ENCODE data around the gene NETO1.

DNA sequence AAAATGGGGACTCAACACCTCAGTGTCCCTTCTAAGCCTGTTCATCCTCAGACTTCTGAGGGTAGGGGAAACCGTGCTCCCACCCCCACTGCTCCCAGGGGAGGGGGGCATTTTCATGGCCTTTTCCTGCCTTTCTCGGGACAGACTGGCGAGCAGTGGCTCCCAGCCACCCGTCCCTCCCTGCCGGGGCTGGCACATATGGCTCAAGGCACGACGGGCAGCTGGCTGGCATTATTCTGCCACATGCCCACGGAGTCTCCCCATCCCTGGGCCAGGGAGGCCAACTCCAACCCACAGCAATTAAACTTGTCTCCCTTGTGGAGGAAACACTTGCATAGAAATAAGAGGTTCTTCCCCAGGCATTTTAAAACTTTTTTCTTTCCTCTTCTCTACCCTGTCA, 175.2 kb downstream of the NETO1 start:
- TF ChIP-seq CTCF (IDR thresholded peaks at IDR 0.05; ENCODE audit: low read depth, low read length) (no peak), EZH2phosphoT487 (IDR thresholded peaks at IDR 0.05; ENCODE audit: low read depth) (no peak)

All from OCI-LY3 (cell line).